ENCODE measurements around the gene LRRC7.

- TF ChIP-seq, protein P1, sequence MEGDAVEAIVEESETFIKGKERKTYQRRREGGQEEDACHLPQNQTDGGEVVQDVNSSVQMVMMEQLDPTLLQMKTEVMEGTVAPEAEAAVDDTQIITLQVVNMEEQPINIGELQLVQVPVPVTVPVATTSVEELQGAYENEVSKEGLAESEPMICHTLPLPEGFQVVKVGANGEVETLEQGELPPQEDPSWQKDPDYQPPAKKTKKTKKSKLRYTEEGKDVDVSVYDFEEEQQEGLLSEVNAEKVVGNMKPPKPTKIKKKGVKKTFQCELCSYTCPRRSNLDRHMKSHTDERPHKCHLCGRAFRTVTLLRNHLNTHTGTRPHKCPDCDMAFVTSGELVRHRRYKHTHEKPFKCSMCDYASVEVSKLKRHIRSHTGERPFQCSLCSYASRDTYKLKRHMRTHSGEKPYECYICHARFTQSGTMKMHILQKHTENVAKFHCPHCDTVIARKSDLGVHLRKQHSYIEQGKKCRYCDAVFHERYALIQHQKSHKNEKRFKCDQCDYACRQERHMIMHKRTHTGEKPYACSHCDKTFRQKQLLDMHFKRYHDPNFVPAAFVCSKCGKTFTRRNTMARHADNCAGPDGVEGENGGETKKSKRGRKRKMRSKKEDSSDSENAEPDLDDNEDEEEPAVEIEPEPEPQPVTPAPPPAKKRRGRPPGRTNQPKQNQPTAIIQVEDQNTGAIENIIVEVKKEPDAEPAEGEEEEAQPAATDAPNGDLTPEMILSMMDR (IDR thresholded peaks at IDR 0.05), result no peak
- no peak for TF ChIP-seq POLR2A (IDR thresholded peaks at IDR 0.05)
These were observed 133.0 kb downstream of the LRRC7 start for GRCh38 chr1:69700770-69701169.
